NT2/D1 (cell line): ENCODE results near the gene N4BP2L1.

Experiments used
- YY1 ChIP-seq: IDR thresholded peaks from 2 replicates; pipeline ENCODE4 v1.6.1; 2011; ENCODE audit not compliant: insufficient read length, insufficient read depth
- ZNF274 ChIP-seq: IDR thresholded peaks from 2 replicates; pipeline ENCODE4 v1.6.1; 2011; ENCODE audit warnings: mild to moderate bottlenecking, low read depth, low read length

DNA sequence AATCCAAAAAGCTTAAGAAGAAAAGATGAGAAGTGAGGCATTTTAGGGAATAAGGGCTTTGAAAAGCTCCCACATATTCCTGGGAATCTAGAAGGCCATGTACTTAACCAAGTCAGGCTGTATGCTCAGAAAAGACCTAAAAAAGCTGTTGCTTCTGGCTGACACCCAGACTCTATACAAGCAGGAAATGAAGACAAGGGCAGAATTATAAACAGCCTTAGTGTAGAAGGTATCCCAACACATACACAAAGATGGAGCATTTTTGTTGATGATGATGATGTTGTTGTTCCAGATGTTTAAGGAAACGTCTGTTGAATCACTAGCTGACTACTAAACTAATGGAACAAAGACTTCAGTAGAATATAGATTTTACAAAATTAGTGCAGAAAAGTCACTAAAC lies 26.1 kb upstream of the N4BP2L1 start:
- TF ChIP-seq YY1 = no peak
- TF ChIP-seq ZNF274 = no peak
